SW480 (cell line): ENCODE data around the gene GRID1.

Source experiments
- DNase-seq: peaks from one replicate; pipeline ENCODE4 v3.0.0-alpha.2; 2016; ENCODE audit warnings: low spot score

The GRID1 gene

DNA sequence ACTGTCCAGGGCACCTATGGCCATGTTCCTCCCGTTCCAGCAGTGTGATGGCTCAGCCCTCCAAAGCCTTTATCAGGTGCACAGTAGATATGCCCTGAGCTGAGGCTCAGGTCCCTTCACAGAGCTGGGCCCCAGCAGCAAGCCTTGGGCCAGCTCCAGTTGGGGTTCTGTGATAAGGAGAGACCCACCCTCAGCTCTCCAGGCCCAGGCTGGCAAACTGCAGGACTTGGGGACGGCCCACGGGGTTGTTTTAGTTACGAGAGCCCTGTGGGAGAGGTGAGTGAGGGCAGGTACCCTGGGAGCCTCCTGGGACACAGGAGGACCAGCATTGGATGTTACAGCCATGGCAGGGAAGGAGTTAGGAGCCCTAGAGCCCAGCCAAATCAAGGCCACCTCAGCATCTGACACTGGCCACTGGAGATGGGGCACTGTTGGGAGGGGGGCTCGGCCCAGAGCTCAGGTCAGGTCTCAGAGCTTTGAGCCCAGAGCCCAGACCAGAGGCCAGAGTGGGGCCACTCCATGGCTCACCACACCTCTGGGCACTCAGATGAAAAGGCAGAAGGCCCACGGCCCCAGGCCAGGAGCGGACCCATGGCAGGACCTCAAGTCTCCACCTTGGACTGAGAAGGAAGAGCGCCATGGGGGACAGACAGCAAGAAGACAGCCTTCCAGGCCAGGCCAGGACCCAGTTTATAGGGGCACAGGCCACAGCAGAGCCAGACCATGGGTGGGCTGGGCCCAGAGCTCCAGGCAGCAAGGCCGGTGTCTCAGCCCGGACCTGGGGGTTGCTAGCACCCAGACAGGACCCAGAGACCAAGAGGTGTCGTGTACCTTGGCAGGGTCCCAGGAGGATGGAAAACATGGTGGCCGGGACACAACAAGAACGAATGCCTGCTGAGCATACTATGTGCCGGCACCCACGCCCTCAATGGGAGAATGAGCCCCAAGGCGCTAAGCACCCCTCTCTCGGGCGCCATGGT lies 12.8 kb downstream of the GRID1 start:
- DNase-seq: no peak

DNA sequence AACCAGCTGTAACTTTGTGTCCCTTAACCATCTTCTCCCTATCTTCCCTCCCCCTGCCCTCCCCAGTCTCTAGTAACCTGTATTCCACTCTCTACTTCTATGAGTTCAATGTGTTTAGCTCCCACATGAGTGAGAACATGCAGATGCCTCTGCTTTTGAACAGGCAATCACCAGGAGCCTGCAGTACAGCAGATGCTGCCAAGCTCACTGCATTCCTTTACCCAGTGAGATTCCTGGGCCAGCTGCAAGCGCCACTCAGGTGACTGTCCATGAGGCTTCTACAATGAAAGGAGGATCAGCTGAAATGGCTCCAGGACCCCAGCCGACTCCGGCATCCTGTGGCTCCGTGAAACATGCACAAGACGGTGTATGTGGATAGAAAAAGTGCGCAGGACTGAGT lies 15.7 kb downstream of the GRID1 start:
- DNase-seq: no peak

GRCh38 chr10:86349940-86350630 lies 16.5 kb downstream of the GRID1 start:
- DNase-seq: no peak

GRCh38 chr10:86349474-86349873 lies 17.1 kb downstream of the GRID1 start:
- peak; percentile 57 for DNase-seq

GRCh38 chr10:86348321-86349210 lies 18.0 kb downstream of the GRID1 start:
- no peak for DNase-seq

GRCh38 chr10:86347856-86348255 lies 18.7 kb downstream of the GRID1 start:
- no peak for DNase-seq

- peak; percentile 67 for DNase-seq
Measured at GRCh38 chr10:86346799-86347665, 19.6 kb downstream of the GRID1 start.

DNA sequence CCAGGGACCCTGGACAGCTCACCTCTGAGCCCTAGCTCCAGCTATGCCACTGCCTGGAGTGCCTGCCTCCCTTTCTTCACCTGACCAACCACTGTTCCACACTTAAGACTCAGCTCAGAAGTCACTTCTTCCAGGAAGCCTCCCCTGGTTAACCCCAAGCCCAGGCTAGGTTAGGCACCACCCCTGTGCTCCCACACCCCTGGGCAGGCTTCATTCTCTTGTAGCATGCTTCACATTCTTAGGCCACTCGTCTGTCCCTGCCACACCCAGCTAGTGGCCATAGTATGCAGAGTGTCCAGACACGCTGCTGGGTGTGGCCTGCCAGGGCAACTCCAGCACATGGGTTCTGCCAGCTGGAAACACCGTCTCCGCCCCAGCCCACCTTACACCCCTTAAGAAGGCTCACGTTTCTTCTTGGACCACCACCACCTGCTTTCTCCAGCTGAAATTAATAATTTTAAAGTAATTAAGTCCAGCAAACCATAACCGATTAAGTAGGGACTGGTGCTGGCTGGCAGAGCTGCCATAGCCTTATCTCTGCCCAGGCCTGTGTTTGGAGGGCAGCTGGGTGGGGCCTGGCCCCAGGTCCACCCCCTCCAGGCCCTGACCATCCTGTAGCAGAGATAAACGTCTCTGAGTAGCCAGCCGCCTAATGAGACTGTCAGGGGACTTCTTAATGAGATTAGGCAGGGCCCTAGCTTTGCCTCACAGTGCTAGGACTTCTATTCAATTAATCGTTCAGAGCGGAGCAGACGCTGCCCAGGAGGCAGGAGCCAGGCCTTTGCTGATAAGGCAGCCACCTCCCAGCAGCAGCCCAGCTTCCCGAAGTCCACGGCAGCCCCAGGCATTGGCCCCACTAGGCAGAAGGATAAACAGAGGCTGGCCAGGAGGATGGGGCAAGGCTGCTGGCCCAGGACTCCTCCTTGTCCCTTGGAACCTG lies 20.5 kb downstream of the GRID1 start:
- DNase-seq: peak; percentile 94

DNA sequence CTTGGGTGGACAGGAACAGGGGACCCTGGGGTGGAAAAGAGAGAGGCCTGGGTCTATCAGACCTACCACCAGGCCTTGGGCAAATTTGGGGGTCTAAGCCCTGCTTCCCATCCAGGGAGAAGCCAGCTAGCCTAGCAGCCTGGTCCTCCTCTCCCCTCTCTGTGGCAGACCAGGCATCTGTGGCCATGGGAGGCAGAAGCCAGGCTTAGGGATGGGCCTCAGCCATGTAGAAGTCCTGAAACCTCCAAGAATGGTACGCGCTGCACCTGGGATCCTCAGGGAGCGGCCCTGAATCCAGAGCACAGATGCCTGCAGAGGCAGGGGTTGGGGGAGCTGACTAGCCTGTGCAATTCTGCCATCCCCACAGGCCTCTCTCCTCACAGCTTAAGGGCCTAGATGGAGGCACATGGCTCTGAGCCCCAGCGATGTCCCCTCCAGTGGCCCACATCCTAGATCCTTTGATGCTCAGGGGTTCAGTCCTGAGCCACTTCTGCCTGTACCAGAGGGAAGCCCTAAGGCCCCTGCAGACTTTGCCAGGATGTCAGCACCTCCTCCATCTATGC lies 21.2 kb downstream of the GRID1 start:
- no peak for DNase-seq

DNA sequence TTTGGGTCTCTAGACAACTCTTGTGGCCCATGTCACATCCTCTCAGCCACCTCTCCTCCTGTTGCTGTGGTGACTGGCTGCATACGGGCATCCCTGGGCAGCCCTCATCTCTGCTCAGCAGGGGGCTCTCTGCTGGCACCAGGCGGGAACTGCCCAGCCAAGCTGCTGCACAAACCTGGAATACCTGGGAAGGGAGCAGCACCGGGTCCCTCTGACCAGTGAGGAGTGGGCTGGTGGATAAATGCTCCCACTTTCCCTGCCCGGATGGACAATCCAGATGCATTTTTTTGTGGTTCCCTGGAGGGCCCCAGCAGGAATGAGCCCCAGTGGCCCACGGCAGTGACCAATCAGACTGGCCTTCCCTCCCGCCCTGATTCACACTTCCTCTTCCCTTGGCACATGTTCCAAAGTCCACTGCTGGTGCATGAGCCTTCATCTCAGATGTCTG lies 21.9 kb downstream of the GRID1 start:
- peak; percentile 49 for DNase-seq

GRCh38 chr10:86344281-86344680 lies 22.3 kb downstream of the GRID1 start:
- no peak for DNase-seq

- DNase-seq: no peak
Measured at GRCh38 chr10:86343761-86344160, 22.8 kb downstream of the GRID1 start.

- DNase-seq: no peak
Measured at GRCh38 chr10:86342111-86342863, 24.3 kb downstream of the GRID1 start.

- DNase-seq: peak; percentile 44
Measured at GRCh38 chr10:86341361-86341811, 25.2 kb downstream of the GRID1 start.

GRCh38 chr10:86340991-86341260 lies 25.7 kb downstream of the GRID1 start:
- no peak for DNase-seq

DNA sequence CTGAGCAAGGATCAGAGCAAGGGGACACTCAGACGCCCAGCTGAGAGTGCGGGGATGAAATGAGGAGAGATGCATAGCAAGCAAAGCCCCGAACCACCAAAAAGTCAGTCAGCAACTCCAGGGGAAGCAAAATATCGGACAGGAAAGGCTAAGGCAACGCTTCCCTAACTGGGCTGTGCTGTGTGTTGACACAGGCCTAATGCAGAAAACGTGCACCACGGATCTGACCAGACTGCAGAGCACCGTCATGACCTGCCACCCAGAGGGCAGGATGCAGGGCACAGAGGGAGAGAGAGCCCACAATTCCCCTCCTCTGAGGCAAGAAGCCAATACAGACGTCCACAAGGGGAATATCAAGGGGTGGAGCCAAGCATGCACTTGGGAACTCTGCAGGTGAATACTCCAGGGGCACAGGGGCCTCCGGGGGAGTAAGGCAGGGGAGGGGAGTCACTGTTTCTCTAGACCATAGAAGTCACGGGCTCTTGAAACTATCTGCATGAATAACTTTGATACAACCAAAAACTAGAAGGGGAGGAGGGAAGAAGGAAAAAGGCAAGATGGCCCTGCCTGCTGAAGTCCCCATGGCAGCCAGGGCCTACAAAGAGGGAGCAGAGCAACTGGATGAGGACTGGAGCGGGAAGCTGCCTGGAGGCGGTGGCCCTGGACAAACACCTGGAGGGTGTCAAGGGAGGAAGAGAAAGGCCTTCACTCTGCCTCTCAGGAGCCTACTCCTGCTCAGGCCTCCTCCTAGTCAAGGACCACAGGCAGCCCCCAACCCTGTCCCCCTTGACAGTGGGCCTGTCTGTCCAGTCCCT lies 26.2 kb downstream of the GRID1 start:
- no peak for DNase-seq

GRCh38 chr10:86339226-86339865 lies 27.2 kb downstream of the GRID1 start:
- DNase-seq: no peak
